Activated CD4-positive, CD25-positive, alpha-beta regulatory T cell (primary cell): Measurements from ENCODE around the gene NCKAP5.

Experiments
- DNase-seq, 4 experiments: peaks; one replicate each; lab custom pipeline; 2025; lab: John Stamatoyannopoulos, UW

NCKAP5 gene

GRCh38 chr2:132757002-132757589 lies 811.2 kb downstream of the NCKAP5 start:
- DNase-seq: no peak

DNA sequence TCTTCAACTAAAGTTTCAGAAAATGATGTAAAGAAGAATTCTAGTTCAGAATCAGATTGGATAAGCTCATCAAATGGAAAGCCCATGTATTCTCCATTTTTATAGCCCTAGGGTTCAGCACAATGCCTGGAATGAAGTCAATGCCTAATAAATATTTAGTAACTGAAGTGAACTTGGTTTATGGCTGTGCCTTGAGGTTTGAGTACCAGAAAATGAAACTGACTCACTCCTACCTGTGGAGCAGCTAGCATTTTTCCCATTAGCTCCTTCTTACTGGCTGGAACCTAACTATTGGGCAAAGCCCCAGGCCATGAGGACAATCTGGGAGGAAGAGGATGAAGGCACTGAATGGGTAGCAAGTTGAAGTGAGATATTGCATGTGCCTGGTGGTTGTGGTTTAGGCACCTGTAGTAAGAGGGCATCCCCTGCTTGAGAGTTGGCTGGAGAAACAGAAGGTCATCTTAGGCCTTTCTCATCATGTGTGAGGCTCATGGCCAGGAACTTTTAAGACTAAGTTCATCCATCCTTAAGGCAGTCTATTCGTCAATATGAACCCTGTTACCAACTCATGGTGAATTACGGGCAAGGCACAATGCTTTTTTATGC lies 813.3 kb downstream of the NCKAP5 start:
- no peak for DNase-seq

- no peak for DNase-seq
Measured at GRCh38 chr2:132754392-132754791, 813.9 kb downstream of the NCKAP5 start.

DNA sequence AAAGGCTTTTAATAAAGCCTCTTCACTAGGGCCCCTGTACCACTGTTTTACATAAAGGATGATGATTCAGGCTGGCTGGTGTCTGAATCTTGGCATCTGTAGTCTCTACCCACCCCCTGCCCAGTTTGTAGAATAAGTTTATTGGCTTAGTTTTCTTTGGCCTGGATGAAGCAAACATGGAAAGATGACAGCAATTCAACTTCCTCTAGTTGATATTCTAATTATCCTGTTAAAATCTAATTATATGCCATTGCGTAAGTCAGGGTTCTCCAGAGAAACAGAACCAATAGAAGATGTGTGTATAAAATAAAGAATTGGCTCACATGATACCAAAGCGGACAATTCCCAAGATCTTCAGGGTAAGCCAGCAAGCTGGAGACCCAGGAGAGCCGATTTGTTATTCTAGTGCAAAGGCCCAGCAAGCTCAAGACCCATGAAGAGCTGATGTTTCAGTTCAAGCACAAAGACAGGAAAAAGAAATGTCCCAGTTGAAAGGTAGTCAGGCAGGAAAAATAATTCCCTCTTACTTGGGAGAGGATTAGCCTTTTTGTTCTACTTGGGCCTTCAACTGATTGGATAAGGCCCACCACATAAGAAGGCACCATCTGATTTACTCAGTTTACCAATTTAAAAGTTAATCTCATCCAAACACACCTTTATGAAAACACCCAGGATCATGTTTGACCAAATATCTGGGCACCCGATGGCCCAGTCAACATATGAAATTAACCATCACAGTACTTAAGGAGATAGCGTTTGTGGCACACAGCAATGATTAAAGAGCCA lies 815.6 kb downstream of the NCKAP5 start:
- DNase-seq: no peak

GRCh38 chr2:132751836-132752235 lies 816.4 kb downstream of the NCKAP5 start:
- DNase-seq: no peak

DNA sequence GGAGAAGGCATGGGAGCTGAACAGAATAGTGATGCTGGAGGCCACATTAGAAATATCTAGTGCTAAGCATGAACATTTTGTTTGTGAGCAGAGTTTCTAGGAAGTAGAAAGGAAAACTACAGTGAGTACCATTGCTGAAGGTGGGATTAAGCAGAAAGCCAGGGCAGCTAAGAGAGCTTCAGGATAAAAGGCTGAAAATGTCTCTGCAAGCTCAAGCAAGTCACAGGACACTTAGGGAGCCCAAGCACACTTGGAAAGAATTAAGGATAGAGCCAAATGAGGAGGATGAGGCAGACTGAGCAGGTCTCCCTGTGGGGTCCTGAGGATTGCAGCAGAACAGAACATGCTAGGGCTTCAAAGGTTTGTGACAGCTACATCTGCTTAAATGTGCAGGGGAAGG lies 817.7 kb downstream of the NCKAP5 start:
- no peak for DNase-seq

DNA sequence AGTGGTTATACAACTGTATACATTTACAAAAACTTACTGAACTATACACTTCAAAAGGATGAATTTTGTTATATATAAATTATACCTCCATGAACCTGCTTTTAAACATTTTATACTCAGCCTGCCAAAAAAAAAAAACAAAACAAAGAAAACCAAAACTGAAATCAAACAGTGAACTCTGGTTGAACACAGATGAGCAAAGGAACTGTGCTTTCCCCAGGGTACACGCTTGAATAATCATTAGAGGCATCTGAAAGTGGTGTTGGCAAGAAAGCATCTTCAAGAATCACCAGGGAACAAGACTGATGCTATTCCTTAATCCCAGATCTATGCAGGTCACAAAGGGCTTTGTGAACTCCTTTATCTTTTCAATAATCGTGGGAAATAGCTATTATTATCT lies 821.2 kb downstream of the NCKAP5 start:
- DNase-seq: no peak

DNA sequence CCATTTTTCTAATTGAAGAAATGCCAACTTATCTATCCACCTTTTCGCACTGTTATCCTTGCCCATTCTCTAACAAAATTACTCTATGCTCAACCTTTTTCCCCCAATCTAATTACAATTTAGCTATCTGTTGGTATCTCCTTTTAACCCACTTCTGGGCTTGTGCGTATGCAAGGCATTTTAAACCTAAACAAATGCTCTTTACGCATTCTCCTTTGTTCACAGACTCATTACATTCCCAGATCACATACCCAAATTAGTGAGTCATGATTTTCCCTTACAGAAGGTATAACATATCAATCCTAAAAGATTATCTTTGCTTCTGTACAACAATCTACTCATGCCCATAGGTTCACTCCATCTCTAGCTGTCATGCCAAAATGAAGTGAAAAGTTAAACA lies 826.5 kb downstream of the NCKAP5 start:
- DNase-seq: no peak

DNA sequence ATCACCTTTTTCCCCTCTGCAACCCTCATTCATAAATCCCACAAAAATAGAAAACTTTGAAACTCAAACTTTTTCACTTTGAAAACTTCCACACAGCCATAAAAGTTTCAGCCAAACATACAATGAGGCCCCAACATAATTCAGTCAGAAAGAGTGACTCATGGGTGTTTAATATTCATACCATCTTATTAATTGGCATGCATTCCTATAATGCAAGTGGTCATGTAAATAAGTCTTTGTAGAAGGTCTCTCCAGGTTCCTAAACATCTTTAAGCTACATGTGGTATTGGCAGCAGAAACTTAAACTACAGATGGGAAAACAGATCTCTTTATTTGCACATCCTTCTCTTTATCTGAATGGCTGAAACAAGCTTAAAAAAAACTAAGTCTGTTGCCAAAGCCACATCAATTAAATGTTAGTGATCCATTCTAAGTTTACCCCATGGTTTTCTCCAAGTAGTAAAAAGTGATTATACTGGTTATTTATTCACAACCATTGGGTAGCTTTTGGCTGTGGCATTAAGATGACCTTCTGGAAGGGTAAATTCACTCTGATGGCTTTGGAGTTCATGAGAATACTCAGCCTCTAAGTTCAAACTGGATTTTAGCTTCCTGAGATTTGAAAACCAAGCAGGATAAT lies 828.1 kb downstream of the NCKAP5 start:
- no peak for DNase-seq

- DNase-seq: no peak
Measured at GRCh38 chr2:132738223-132738622, 830.0 kb downstream of the NCKAP5 start.

- no peak for DNase-seq
Measured at GRCh38 chr2:132736059-132736458, 832.2 kb downstream of the NCKAP5 start.

DNA sequence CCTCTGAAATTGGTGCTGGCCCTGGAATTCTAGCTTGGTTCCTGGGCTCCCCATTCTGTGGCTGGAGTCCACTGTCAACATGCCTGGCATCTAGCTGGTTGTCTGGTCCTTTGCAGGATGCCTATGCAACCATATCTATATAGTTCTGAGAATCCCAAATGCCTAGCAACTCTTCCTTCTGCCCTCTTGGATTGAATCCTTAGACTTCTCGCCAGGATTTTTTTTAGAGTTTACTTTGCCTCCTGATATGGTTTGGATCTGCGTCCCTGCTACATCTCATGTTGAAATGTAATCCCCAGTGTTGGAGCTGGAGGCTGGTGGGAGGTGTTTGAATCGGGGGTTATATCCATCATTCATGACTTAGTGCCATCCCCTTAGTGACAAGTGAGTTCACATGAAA lies 833.3 kb downstream of the NCKAP5 start:
- no peak for DNase-seq

- no peak for DNase-seq
Measured at GRCh38 chr2:132733094-132733493, 835.2 kb downstream of the NCKAP5 start.

- no peak for DNase-seq
Measured at GRCh38 chr2:132732694-132733093, 835.6 kb downstream of the NCKAP5 start.

GRCh38 chr2:132731441-132731840 lies 836.8 kb downstream of the NCKAP5 start:
- no peak for DNase-seq

DNA sequence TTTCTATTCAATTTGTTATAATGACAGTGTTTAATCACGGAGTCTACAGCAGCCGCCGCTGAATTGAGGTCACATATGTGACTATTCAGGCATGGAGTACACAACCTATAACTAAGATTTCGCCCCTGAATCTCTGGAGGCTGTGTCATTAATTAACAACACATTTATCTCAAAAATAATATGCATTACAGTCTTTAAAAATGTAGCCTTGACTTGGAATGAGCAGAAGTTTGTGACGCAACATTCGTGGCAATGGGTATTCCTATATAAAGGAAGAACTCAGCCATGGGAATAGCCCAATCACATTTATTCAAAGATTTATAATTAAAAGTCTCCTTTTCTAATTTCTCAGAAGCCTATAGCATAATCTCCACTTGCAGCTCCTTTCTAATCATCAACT lies 837.7 kb downstream of the NCKAP5 start:
- no peak for DNase-seq

GRCh38 chr2:132729522-132729921 lies 838.7 kb downstream of the NCKAP5 start:
- DNase-seq: no peak

DNA sequence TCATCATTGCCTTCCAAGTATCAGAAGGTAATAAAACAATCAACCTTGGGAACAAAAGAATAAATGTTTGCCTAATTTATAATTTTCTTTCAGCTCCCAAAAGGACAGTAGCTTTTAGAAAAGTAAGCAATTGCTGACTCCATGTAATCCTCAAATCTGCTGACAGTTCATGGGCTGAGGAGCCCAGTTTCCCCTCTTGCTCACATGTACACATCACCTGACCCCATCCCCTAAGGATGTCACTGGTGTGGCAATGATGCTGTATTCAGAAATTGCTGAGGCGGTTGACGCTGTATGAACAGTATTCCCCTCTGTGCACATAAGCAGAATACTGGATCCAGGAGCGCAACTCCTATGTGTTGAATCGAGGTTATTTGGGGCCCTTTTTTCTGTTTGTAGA lies 842.1 kb downstream of the NCKAP5 start:
- no peak for DNase-seq

- no peak for DNase-seq
Measured at GRCh38 chr2:132725748-132726147, 842.5 kb downstream of the NCKAP5 start.

DNA sequence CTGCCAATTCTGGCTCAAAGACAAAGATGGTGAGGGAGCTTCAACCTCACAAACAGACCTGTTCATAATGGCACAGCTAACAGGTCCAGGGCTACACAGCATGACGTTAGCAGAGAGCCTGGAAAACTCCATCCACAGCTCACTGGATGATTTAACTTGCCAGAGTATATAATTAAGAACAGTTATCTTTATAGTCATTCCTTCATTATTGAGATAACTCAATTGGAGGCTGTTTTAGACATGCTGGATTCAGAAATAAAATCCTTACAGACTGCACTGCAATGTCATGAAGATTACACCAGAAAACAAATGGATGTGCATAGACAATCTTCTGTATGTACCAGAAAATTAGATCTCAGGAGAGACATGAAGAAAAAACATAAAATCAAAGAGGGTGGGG lies 843.1 kb downstream of the NCKAP5 start:
- DNase-seq: no peak

DNA sequence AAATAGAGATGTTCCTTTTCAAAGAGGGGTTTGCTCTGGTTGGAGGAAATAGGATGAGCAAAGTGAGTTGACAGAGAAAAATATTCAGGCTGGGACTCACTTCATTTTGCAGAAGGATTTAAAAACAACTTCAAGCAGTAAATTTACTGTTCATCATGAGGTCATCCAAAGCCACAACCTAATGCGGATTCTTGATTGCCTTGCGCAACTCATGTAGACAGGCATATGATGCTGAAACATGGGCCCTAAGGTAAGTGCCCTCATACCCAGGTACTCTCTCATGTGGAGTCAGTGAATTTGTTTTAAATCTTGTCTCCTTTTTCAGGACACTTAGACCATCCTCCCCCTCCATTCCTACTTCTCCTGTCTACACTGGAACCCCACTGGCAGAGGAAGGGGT lies 846.3 kb downstream of the NCKAP5 start:
- no peak for DNase-seq

DNA sequence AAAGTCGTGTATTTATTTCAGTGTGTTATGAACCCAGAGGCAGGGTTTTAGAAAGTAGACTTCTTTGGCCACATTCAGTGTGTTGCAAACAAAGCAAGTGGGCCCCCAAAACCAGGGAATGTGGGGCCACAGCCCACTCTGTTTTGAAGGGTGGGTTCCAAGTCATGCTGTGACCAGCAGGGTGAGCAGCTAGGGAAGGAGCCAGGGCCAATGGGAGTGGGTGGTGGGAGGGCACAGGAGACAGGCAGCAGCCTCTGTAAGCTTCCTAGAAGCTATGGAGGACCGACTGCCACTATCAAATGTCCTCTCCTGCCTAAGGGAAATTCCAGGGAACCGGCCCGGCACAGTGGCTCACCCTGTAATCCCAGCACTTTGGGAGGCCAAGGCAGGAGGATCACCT lies 847.9 kb downstream of the NCKAP5 start:
- DNase-seq: no peak

- DNase-seq: no peak
Measured at GRCh38 chr2:132719480-132719879, 848.8 kb downstream of the NCKAP5 start.
